ENCODE measurements around the gene RPS6KC1. TPM values are rescaled to one million over a fixed set of nuclear protein-coding genes. Genes with fewer than 3 reads are reported as not detected.
A peak's percentile ranks its signal among the peaks of the same experiment; 100 is the strongest.

Gene RPS6KC1
- total RNA-seq, 1 donor from 2014 or later, result 9.3 TPM

DNA sequence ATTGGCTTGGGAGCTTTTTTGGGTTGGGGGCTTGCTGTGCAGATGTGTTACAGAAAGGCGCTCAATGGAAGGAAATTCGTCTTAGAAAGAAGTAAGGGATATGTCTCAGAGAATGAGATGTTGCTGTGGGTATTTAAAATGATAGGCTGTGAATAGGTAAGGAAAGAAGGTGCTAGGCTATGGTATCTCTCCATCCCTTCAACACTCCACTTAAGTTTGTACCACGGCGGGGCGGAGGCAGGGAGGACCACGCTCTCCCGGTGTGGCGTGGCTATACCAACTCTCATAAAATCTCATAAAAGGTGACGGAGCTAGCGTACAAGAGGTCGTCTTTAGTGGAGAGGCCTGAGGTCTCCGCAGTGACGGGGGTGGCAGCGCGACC lies 305 bp upstream of the RPS6KC1 start:
- Histone ChIP-seq H3K4me1 (peaks cover 35% of the 10 kb centered on the region), H3K9me3 (replicated peaks) (no peaks in the 10 kb centered on the region), H3K4me3 (peak overlapping the region; percentile 89), H3K36me3 (no peaks in the 10 kb centered on the region), H3K27ac (replicated peaks) (peak overlapping the region; percentile 86), H3K27me3 (ENCODE audit: low read depth) (peaks cover 38% of the 10 kb centered on the region)
- no peak for DNase-seq
- TF ChIP-seq, protein P1, sequence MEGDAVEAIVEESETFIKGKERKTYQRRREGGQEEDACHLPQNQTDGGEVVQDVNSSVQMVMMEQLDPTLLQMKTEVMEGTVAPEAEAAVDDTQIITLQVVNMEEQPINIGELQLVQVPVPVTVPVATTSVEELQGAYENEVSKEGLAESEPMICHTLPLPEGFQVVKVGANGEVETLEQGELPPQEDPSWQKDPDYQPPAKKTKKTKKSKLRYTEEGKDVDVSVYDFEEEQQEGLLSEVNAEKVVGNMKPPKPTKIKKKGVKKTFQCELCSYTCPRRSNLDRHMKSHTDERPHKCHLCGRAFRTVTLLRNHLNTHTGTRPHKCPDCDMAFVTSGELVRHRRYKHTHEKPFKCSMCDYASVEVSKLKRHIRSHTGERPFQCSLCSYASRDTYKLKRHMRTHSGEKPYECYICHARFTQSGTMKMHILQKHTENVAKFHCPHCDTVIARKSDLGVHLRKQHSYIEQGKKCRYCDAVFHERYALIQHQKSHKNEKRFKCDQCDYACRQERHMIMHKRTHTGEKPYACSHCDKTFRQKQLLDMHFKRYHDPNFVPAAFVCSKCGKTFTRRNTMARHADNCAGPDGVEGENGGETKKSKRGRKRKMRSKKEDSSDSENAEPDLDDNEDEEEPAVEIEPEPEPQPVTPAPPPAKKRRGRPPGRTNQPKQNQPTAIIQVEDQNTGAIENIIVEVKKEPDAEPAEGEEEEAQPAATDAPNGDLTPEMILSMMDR (IDR thresholded peaks at IDR 0.05; ENCODE audit: borderline replicate concordance), result no peak
- intact Hi-C loops (cut with micrococcal nuclease), result no loop called here

DNA sequence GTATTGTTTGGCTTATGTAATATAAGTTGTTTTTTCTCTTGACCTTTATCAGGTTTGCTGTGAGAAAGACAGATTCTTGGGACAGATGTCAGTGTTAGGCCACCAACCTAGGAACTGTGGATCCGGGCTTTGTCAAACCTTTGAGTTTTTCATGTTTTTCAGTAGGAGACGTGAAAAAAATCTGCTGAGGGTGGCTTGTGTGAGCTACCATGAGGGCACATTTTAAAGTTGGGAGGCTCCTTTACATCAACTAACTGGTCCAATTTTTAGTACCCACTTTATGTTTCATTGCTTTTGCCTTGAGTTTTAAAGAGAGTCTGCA lies 801 bp downstream of the RPS6KC1 start:
- DNase-seq, result no peak
- no peaks in the 10 kb centered on the region for H3K9me3 ChIP-seq (replicated peaks)
- H3K4me3 ChIP-seq, result peak overlapping the region; percentile 89
- H3K27me3 ChIP-seq (ENCODE audit: low read depth), result peaks cover 27% of the 10 kb centered on the region
- H3K27ac ChIP-seq (replicated peaks), result peak overlapping the region; percentile 86
- peaks cover 35% of the 10 kb centered on the region for H3K4me1 ChIP-seq
- H3K36me3 ChIP-seq, result no peaks in the 10 kb centered on the region
- TF ChIP-seq, protein P1 (IDR thresholded peaks at IDR 0.05; ENCODE audit: borderline replicate concordance), result no peak
- intact Hi-C loops (cut with micrococcal nuclease), result no loop called here

DNA sequence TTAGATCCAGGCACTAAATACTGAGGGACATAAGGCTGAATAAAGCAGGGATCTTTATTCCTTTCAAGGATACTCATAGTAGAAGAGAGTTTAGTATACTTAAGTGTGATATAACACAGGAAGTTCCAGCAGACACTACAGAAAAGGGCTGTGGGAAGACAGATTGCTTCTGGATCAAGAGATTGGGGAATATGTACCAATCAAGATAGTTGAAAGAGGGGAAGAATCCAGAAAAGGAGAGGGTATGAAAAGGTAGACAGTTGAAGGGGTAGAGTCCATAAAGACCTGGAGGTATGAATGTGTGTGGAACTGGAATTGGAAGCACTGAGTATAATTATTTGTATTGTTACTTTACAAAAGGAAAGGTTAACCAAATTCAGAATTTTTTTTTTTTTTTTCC lies 2.4 kb downstream of the RPS6KC1 start:
- TF ChIP-seq, protein P1 (IDR thresholded peaks at IDR 0.05; ENCODE audit: borderline replicate concordance), result no peak
- H3K27ac ChIP-seq (replicated peaks), result no peak overlapping the region
- no peak overlapping the region for H3K4me3 ChIP-seq
- intact Hi-C loops (cut with micrococcal nuclease), result no loop called here
- H3K4me1 ChIP-seq, result peaks cover 35% of the 10 kb centered on the region
- H3K36me3 ChIP-seq, result no peaks in the 10 kb centered on the region
- no peaks in the 10 kb centered on the region for H3K9me3 ChIP-seq (replicated peaks)
- peaks cover 11% of the 10 kb centered on the region for H3K27me3 ChIP-seq (ENCODE audit: low read depth)
- DNase-seq, result no peak

DNA sequence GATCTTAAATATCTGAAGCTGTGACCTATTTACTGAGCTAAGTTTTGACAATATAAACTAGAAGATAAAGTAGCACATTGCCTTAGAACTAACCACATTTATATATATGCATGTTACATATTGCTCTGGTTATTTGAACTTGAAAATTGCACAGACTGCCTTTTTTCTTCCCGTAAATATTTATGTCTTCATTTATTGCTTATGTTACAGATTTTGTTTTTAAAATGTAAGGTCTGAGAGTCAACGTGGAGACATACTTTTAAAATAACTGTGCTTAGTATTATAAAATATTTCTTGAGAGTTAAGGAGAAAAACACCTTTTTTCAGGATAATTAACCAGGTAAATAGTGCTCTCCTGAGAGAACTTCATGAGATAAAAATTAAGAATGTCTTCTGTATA lies 3.1 kb downstream of the RPS6KC1 start:
- TF ChIP-seq, protein P1 (IDR thresholded peaks at IDR 0.05; ENCODE audit: borderline replicate concordance), result no peak
- Histone ChIP-seq H3K36me3 (no peaks in the 10 kb centered on the region), H3K9me3 (replicated peaks) (peaks cover 5% of the 10 kb centered on the region), H3K27me3 (ENCODE audit: low read depth) (peaks cover 4% of the 10 kb centered on the region), H3K4me1 (peaks cover 35% of the 10 kb centered on the region), H3K4me3 (no peak overlapping the region), H3K27ac (replicated peaks) (no peak overlapping the region)
- no peak for DNase-seq
- intact Hi-C loops (cut with micrococcal nuclease), result no loop called here

DNA sequence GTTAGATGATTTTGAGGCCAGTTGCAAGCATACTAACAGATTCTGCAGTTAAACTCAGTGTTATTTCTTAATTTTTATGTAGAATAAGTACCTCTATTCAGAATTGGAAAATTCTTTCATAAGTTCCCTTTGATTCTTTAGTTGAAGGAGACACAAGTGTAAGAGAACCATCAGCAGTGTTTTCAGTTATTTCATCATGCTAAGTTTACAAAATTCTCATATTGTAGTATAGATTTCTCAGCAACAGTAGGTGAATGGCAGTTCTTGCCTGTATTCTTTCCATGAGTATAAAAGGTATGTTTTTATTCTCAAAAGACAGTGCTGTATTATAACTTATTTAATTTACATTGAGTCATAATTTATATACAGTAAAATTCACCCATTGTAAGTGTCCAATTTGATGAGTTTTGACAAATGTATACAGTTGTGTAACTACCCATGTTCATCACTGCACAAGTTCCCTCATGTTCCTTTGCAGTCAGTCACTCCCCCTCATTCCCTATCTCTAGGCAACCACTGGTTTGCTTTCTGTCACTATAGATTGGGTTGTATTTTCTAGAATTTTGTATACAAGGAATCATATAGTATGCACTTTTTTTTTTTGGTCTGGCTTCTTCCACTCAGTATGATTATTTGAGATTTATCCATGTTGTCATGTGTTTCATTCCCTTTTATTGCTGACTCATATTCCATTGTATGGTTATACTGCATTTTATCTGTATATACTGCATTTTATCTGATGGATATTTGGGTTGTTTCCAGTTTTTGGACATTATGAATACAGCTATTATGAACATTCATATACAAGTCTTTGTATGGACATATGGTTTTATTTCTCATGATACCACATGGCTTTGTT lies 3.9 kb downstream of the RPS6KC1 start:
- TF ChIP-seq, protein P1 (IDR thresholded peaks at IDR 0.05; ENCODE audit: borderline replicate concordance), result no peak
- Histone ChIP-seq H3K27ac (replicated peaks) (no peak overlapping the region), H3K36me3 (no peaks in the 10 kb centered on the region), H3K4me1 (peaks cover 35% of the 10 kb centered on the region), H3K4me3 (no peak overlapping the region), H3K9me3 (replicated peaks) (peaks cover 8% of the 10 kb centered on the region), H3K27me3 (ENCODE audit: low read depth) (no peaks in the 10 kb centered on the region)
- no peak for DNase-seq
- intact Hi-C loops (cut with micrococcal nuclease), result no loop called here

Measured in left ventricle myocardium inferior (tissue), 1 donor.